NCI-H146 treated with DMSO at 0.1 percent for 48 hours (cell line): Measurements from ENCODE around the gene CREBBP.

ENCODE experiments used
- DNase-seq: peaks from one replicate; lab custom pipeline; 2025; ENCODE audit not compliant: unreplicated experiment; lab: John Stamatoyannopoulos, UW

Gene CREBBP

DNA sequence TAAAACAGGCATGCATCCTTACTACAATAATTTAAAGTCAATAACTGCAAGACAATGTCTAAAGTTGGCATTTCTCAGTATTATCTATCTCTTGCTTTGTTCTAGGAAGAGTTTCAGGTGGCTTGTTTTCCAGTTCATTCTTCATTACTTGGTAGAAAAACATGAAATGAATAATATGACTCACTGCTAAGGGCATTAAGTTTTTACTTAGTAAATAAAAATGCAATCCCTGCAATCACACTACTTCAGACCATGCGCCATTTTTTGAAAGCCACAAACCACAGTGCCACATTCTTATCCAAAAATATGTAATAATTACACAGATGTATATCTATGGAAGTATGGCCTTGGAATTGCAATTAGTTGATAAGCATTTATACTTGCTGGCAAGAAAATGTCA, 55.4 kb downstream of the CREBBP start:
- DNase-seq: no peak

DNA sequence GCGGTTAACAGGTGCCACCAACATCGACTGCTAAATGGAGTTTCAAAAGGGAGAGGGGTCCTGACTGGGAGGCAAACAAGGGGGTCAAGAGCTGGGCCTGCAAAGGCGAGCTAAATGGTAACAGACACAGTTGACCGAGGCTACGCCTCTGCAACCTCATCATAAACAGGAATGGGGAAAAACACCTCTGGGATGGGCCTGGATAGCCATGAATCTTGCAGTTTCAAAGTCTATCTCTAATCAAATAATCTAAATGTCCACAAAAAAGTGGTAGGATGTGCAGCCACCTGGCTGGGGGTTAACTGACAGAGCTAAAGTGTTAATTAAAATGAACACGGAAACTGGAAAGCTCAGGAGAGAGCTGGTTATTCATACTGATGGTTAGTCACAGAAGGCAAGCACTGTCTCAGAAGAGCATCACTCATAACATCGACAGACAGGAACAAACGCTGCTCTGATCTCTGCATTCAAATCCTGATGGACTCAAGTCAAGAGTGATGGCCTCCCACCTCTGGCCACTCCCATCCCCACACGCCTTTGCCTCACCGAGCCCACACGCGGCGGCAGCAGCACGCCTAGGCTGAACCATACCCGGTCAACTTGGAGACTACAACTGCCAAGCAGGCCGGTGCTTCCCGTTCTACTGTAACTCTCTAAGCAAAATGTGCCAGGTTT, 56.3 kb downstream of the CREBBP start:
- no peak for DNase-seq

DNA sequence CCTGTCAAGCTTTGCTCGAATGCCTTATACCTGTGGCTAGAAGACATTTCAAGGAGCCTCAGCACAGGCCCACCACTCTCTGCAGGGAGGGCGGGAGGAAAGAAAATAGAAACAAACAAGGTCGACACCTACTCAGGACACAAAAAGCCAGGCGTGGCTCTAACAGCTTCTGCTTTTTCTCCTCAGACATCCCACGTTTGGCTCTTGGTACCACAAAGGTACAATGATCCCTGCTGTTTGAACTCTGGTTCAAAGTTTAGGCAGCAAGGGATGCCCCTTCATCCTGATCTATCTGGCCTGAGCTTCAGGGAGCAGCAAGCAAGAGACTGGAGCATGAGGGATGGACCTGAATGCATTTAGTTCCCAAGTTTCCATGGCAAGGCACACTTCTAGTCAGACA, 57.1 kb downstream of the CREBBP start:
- no peak for DNase-seq

DNA sequence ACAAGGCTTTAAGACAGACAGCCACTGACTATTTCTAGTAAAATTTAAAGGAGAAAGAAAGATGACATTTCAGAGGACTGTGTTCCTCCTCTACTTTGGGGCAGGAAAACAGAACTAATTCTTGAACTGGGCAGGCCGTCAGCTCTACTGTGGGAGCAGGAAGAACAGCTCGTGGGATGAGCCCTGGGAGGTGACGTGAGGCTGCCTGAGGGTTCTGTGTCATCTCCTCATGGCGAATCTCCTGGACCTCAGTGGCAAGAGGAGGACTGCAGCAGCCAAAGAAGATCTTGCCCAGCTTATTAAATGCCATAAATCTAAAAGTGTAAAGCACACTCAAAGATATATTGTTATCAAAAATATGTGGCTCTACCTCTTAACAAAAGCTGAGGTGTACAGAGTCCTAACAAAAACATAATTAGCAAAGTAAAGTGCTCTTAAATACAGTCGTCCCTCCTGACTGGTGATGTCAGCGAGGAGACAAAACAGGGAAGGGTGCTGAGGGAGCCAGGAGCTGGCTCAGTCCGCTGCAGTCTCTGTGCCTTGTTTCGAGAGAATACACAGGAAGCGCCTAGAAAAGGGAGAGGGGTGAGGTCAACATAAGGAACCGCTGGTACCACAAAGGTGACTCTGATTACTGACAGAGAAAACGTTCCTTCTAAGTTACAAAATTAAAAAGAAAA, 58.0 kb downstream of the CREBBP start:
- no peak for DNase-seq

DNA sequence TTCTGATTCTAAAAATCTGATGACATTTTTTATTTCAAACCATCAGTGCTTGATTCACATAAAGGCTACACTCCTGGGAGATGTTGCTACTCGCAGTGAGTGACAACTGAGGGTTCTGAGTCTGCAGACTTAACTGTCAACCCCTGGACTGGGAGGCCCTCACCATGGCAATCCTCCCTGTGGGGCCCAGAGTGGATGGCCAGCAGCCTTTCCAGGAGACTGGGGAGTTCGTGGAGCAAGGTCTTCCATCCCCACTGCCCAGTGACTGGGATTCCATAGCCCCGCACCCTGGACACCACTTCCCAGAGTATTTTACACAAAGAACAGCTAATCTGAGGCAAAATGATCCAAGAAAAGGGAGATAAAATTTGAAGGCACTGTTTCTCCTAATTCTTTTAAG, 59.3 kb downstream of the CREBBP start:
- no peak for DNase-seq

DNA sequence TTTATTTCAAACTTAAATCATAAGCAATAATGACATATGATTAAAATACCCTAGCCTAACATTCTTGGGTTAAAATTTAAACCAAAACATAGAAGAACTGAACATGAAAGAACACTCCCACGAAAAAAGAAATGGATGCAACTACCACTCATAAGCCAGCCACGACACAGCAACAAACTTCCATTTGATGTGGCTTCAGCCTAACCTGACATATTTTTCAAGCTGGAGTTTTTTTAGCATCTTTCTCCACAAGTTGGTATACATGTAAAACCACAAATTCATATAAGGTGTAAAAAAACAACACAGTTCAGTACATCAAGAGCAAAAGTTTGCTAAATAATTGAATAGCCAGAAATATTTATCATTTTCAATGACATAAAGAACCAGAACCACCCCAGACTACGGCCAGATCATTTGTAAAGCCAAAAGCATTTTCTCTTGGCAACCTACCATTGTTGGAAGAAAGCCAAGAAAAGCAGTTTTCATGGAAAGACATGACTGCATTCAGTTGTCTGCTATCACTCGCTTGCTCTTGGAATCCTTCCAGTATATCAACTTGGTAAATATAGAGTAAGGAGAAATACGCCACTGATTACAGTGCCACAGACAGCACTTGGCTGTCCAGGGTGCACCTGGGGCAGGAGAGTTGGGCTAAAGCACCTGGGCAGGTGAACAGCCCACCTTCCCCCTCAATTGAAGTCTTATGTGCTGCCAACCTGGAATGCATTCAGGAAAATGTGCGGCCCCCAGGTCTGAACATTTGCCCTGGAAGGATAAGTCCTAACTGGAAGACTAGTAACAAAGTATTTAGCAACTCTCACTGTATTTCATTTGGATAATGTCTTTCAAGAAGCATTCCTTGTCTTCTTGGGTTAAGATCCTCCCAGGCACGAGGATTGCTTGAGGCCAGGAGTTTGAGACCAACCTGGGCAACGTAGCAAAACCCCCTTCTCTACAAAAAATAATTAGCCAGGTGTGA, 60.5 kb downstream of the CREBBP start:
- DNase-seq: peak; percentile 89

DNA sequence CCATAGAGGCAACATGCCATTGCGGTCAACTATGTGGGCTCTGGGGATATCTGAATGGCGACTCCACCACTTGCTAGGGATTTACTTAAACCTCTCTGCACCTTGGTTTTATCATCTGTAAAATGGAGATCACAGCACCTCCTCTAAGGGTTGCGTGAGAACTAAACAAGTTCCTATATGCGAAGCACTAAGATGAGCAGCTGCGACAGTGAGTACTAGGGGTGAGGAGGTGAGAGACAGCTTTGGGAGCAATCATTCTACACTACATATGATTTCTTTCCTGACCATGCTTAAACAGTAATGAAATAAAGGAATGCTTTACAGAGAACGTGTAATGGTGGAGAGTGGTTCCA, 61.4 kb downstream of the CREBBP start:
- DNase-seq: no peak

DNA sequence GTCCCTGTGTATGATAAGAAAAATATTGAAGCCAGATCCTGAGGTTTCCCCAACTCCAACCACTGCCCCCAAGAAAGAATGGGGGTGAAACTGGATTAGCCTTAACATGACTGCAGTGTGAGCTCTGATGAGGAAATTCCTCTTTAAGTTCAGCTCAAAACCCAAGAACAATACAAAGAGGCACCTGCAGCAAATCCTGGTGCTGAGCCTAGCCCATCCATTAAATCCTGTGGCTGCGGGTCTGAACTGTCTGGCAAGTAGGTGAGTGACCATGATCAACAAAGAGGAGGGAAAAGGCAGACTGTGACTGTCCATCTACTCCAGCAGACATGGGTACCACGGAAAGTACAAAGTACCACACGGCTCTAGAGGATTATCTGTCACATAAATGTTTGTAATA, 64.2 kb downstream of the CREBBP start:
- DNase-seq: no peak

DNA sequence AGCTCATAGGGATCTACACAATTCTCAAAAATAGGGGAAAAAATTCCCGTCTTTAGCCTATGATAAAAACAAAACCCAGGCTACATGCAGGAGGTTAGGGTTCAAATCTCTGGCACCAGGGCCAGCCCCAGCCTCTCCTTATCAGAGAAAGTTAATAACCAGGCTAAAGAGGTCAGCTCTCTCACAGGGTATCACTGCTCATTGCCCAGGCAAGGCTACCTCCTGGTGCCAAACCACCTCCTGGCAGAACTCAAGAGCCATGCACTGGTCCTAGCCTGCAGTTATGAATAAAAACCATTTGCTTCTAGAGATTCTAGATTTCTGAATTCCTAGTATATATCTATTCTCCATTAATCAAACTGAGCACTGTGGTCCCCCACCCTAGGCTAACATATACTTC, 65.8 kb downstream of the CREBBP start:
- DNase-seq: no peak

DNA sequence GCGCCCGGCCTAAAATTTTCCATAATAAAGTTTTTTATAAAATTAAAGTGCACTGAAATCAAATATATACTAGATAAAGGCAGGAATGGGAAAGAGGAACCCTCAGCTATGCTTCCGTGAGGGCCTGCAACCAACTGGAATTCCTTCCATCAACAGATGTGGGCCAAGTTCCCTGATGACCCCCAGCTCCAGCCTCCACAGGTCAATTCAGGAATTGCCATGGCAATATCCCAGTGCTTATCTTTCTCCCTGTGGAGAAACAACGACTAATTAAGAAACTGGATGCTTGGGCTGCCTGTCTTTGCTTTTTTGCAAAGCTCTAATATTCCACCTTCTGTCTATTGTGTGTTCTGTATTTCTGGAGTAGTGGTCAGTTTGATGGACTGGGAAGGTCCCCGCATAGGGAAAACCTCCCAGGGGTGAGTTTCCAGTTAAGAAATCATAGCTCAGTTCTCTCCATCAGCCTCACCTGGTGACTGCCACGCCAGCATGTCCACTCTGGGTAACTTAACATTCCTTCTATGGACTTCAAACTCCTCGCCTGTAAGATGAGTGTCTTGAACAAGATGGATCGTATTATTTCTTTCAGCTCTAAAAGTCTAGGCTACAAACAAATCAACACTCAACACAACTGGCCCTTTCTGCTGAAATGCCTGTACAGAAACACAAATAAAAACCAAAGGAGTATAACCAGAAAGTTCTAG, 67.9 kb downstream of the CREBBP start:
- DNase-seq: no peak

DNA sequence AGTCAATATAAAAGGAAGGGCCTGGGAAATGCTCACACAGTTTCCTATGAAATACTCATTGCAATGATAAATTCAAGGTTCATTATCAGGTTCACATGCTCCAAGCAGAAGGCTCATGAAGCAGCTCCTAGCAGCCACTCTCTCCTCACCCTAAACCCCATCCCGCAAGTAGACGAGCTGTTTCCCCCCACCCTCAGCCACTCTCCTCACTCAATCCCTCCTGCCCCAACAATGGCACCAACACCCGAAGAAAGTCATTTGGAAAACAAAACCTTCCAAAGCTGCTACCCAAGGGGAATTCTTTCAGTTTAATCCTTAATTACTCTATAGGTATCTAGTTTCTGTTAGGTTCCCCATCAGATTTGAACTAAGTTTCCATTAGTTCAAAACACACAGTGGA, 69.7 kb downstream of the CREBBP start:
- DNase-seq: no peak

DNA sequence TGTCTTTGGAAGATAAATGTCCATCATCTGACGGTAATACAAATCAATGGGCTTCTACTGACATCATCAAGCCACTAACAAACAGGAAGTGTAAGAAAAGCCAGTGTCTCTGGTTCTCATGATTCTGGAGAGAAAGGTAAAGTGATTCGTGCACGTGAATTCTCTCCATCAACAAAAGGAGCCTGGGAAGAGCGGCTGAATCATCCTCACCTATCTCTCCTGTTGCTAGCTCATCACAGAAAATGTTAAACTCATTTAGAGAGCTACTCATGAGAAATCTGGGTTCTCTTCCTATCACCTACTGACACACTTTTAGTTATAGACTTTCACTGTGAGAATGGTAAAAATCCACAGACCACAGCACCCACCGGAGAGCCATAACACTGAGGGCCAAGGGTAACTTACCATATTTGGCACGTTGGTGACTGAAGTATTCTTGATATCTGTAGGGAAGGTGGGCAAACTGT, 70.3 kb downstream of the CREBBP start:
- DNase-seq: no peak

DNA sequence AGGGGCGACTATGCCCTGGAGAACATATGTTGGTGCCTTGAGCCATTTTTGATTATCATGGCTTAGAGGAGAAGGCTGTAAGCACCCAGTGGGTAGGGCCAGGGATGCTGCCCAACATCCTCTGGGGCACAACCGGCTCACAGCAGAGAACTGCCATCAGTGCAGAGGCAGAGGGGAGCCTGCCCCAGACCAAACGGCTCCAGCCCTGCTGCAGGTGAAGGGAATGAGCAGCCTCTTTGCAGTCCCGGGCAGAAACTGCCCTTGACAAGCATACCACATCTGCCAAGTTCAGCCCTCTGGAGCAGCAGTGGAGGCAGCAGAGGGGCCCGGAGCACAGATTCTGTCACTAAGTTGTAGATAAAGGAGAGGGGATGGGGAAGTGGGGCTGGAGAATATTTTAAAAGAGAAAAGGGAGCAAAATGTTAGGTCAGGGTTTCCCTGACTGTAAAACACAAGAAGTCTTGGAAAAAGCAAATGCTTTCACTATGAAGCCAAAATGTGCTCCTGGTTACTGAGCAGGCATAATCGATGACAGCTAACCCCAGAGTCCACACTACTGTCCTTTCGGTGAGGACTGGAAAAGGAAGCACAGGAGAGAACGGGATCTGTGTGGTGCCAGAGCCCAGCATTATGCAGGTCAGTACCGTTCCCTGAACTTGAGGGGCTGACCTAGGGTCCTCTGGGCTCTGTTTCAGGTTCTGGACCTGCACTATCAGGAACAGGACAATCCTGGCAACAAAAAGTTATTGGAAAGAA, 72.0 kb downstream of the CREBBP start:
- DNase-seq: no peak

DNA sequence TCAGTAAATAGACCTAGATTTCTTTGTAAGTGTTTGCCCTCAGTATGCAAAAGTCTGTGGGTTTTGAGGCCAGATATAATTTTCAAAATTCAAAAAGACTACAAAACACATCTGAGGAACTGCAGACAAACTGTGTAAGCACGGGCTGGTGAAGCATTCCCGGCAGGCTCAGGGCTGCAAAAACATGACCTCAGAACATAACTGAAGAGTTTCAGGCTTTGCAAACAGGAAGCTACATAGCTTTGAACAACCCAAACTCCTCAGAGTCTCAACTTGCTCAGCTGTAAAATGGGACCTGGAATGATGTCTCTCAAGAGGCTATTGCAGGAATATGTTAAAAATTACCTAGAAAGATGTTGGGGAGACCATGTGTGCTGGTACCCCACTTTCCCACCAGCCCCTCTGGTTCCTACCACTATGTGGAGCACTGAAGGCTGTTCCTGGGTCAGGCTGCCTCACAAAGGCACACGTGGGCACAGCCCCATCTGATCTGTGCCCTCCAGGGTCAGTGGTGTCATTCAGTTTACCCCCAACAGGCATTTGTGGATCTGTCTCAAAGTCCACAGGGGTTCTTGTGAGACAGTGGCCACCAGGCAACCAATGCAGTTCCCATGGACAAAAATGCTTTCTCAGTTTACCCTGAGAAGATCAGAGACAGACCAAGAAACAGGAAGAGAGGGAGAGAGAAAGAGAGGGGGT, 72.9 kb downstream of the CREBBP start:
- DNase-seq: no peak

DNA sequence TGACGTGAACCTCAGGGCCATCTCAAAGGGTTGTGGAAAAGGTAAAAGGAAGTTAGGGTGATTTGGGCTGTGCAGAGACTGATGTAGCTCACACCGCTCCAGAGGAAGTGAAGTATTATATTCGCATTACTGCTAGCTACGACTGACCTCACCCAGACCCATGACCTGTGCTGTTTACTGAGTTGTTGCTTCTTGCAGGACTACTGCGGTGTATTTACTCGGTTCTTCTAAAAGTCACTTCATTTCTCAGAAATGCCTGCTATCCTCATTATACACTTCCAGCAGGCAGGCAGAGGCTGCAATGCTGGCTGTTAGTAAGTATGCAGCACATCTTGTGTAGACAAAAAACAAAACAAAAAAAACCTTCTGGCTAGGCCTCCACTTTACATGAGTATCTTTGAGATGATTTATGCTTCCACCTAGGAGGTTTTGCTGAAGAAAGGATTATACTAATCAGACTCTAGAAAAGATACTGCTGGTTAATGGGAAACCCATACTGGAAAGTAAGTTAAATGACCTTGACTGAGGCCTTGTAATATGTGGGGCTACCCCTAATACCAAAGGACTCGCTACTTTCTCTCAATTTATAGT, 76.0 kb downstream of the CREBBP start:
- DNase-seq: no peak

DNA sequence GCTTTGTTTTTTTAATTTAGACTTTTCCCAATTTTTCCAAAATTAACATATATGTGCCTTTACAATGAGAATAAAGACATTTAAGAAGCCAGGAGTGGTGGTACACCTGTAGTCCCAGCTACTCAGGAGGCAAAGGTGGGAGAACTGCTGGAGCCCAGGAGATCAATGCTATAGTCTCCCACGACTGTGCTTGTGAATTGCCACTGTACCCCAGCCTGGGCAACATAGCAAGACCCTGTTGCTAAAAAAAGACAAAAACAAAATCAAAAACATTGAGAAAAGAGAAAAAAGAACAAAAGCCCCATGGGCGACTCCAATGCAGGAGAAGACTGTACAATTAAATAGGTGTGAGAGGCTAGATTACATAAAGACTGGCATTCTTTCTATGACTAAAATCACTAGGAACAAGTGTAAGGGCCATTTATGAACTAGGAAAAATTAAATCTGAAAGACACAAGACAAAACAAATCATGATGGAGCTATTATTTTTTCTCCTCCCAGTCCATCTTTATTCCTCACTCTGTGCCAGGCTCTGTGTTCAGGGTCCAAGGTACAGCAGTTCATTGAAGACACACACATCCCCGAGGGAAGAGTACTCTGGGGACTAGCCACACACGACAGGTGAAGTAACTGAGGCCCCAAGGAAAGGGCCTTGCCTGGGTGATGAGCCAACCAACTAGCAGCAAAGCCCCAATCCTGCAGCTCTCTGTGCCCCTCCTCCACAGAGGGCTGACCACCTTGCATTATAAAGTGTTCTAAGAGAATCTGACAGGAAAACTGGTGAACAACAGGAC, 79.8 kb downstream of the CREBBP start:
- no peak for DNase-seq

DNA sequence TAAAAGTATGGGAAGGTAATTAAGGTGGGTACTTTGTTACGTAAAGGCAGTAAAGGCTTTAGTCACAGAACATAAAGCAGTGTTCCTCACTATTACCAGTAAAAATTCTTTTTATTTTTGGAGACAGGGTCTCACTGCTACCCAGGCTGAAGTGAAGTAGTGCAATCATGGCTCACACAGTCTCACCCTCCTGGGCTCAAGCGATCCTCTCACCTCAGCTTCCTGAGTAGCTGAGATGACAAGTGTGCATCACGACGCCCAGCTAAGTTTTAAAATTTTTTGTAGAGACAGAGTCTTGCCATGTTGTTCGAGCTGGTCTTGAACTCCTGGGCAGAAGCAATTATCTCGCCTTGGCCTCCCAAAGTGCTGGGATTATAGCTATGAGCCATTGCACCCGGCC, 80.5 kb downstream of the CREBBP start:
- DNase-seq: no peak

DNA sequence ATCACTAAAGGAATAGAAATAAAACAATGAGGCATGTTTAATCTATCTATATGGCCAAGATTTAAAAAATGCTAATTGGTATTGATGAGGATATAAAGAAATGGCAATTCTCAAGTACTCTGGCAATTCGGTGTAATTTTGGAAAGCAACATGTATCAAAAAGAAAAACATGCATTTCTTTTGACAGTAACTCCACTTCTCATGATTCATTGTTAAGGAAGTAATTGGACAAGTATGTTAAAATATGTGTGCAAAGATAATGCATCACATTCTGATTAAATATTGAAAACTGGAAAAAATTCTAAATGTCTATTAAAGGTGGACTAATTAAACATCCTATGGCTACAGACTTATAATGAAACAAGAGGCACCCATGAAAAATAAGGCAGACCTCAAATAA, 81.2 kb downstream of the CREBBP start:
- no peak for DNase-seq

DNA sequence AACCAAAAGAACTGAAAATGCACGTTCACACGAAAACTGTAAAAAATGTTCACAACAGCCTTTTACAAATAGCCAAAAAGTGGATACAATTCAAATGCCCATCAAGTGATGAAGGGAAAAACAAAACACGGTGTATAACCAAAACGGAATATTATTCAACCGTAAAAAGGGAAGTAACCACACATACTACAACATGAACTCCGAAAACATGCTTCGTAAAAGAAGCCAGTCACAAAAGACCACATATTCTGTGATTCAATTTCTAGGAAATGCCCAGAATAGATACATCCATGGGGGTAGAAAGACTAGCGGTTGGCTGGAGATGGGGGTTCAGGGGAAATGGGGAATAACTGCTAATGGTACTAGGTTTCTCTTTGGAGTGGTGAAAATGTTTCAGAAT, 81.7 kb downstream of the CREBBP start:
- DNase-seq: no peak
